ENCODE measurements around the gene CASP2. TPM values are rescaled to one million over a fixed set of nuclear protein-coding genes. Genes with fewer than 3 reads are reported as not detected.

Gene CASP2
- total and polyA plus RNA-seq, 7 donors, result 1.4 to 7.6 (median 4.3) TPM

GRCh38 chr7:143265017-143265693 is 23.0 kb upstream of the CASP2 start:
- WGBS, 3 donors, result 51 to 53% (median 51%) methylated on average over 13 to 15 of the region's 15 CpGs
- intact Hi-C loops (cut with DNase I), result no loop called here
- H3K36me3 ChIP-seq (ENCODE audit: insufficient read depth in 1 of 2, low read depth in 1 of 2), result peaks cover 11 to 50% of the 10 kb centered on the region in 2 donors
- no peaks in the 10 kb centered on the region for H3K27me3 ChIP-seq (ENCODE audit: insufficient read depth in 3 of 3, low read length in 2 of 3)
- ATAC-seq, result no peak
- H3K9me3 ChIP-seq, result no peaks in the 10 kb centered on the region
- no peaks in the 10 kb centered on the region for H3K4me1 ChIP-seq
- H3K27ac ChIP-seq, result peak overlapping the region; percentile 88
- DNase-seq, result no peak
- peak overlapping the region; percentile 98 for H3K4me3 ChIP-seq
- no peak for TF ChIP-seq CTCF (IDR thresholded peaks at IDR 0.05)

- Histone ChIP-seq H3K27me3 (ENCODE audit: insufficient read depth in 3 of 3, low read length in 2 of 3) (no peaks in the 10 kb centered on the region), H3K27ac (no peak overlapping the region), H3K36me3 (ENCODE audit: insufficient read depth in 1 of 2, low read depth in 1 of 2) (peaks cover 11 to 60% of the 10 kb centered on the region in 2 donors), H3K4me1 (no peaks in the 10 kb centered on the region), H3K4me3 (no peak overlapping the region), H3K9me3 (no peaks in the 10 kb centered on the region)
- no peak for DNase-seq
- intact Hi-C loops (cut with DNase I), result no loop called here
- no peak for ATAC-seq
- no peak for TF ChIP-seq CTCF (IDR thresholded peaks at IDR 0.05)
- WGBS, 3 donors, result 67 to 76% (median 72%) methylated on average over 5 of the region's 5 CpGs
Measured at GRCh38 chr7:143269251-143269650, 18.9 kb upstream of the CASP2 start.

- intact Hi-C loops (cut with DNase I), result no loop called here
- WGBS, 3 donors, result 79 to 91% (median 90%) methylated on average over 1 of the region's 1 CpG
- H3K36me3 ChIP-seq (ENCODE audit: insufficient read depth in 1 of 2, low read depth in 1 of 2), result peaks cover 11 to 46% of the 10 kb centered on the region in 2 donors
Measured at GRCh38 chr7:143271240-143271639, 16.9 kb upstream of the CASP2 start.

GRCh38 chr7:143272871-143273270 is 15.3 kb upstream of the CASP2 start:
- no peak for ATAC-seq

More at GRCh38 chr7:143271240-143271639, 16.9 kb upstream of the CASP2 start:
- H3K27me3 ChIP-seq (ENCODE audit: insufficient read depth in 3 of 3, low read length in 2 of 3), result no peaks in the 10 kb centered on the region
- no peak for TF ChIP-seq CTCF (IDR thresholded peaks at IDR 0.05)
- H3K4me3 ChIP-seq, result no peak overlapping the region
- DNase-seq (no peak), ATAC-seq (no peak)
- H3K9me3 ChIP-seq, result no peaks in the 10 kb centered on the region
- H3K27ac ChIP-seq, result no peak overlapping the region
- H3K4me1 ChIP-seq, result no peaks in the 10 kb centered on the region

More at GRCh38 chr7:143272871-143273270, 15.3 kb upstream of the CASP2 start:
- no peak for TF ChIP-seq CTCF (IDR thresholded peaks at IDR 0.05)
- intact Hi-C loops (cut with DNase I), result no loop called here
- Histone ChIP-seq H3K4me1 (no peaks in the 10 kb centered on the region), H3K27ac (no peak overlapping the region), H3K4me3 (no peak overlapping the region), H3K9me3 (no peaks in the 10 kb centered on the region), H3K36me3 (ENCODE audit: insufficient read depth in 1 of 2, low read depth in 1 of 2) (peaks cover 8 to 32% of the 10 kb centered on the region in 2 donors), H3K27me3 (ENCODE audit: insufficient read depth in 3 of 3, low read length in 2 of 3) (no peaks in the 10 kb centered on the region)
- no peak for DNase-seq
- WGBS, 3 donors, result 91 to 96% (median 92%) methylated on average over 2 of the region's 2 CpGs

All from psoas muscle (tissue), 8 donors.